Left lobe of liver (tissue), 2 donors: ENCODE results near the gene KCNAB1. TPM values are rescaled to one million over a fixed set of nuclear protein-coding genes. Genes with fewer than 3 reads are reported as not detected.

ENCODE experiments used
- ATAC-seq: fragments of 200-7000 bp; cut with Tn5 transposase; one replicate; pipeline ENCODE4 v1.9.1; 2020; ENCODE audit warnings: mild to moderate bottlenecking, moderate library complexity
- DNase-seq: peaks from one replicate; pipeline ENCODE4 v3.0.0-alpha.2; 2020; ENCODE audit warnings: low spot score
- total RNA-seq: library from RNA; stranded (reverse); gene quantifications from one replicate; pipeline ENCODE4 v1.2.1, GENCODE V29; 2021
- donor health status: DM: no; HTN: no; CAD: no; lungs with moderate emphysema.
- donor health status: DM: no; HTN: yes; CAD: no.

The KCNAB1 gene
- total RNA-seq, 1 donor from 2014 or later, result 0.23 TPM

DNA sequence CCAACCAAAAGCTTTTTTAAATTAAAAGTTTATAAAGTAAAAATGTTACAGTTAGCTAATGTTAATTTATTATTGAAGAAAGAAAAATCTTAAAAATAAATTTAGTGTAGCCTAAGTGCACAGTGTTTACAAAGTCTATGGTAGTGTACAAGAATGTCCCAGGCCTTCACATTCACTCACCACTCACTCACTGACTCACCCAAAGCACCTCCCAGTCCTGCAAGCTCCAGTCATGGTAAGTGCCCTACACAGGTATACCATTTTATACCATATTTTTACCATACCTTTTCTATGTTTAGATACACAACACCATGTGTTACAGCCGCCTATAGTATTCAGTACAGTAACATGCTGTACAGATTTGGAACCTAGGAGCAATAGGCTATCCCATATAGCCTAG is 405.4 kb downstream of the KCNAB1 start:
- no peak for ATAC-seq
- DNase-seq, result no peak

DNA sequence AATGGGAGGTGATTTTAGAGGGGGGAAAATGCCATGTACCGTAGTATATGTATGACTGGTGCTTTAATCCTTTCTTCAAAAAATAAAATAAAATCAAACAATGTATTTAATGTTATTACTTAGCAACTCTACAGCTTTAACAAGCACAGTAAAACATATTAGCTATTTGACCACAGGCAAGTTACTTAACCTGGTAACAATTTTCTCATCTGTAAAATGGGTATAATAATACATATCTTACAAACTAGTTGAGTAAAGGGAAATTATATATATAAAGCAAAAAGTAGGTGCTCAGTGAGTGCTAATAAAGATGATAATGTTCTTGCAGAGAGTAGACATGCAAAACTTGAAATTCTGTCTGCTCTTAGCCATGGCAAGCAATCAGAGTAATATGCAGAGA is 406.7 kb downstream of the KCNAB1 start:
- no peak for ATAC-seq
- DNase-seq, result no peak

DNA sequence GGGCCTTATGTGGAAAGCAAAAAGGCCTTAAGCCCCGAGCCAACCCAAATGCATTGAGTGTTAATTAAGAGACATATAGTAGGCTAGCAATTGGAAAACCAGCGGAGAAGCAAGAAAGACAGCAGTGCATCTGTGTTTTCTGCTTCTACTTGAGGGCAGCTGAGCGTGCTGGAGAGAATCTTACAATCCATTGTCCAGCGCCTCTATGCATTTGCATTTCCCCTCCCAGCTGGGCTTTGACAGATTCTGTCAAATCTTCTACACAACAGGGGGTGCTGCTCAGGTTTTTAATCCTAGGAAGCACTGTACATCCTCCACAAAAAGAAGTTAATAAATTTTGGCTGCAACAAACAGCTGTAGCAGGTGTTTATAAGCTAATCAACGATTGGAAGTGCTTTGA is 410.6 kb downstream of the KCNAB1 start:
- no peak for ATAC-seq
- DNase-seq, result no peak

DNA sequence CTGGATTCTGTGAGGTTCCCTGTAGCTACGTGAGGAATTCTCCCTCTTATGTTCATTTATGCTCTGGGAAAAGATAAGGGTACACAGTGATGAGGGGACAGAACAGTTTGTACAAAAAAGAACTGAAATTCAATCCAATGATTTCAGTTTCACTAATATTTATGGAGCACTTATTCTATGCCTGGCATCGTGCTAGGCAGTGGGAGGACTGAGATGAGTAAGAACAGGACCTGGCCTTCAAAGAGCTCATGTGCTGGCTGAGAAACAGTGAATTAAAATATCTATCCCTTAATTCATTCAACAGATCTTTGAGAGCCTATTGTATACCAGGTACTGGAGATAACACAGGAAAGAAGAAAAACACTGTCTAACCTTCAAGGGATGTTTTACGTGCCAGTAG is 412.4 kb downstream of the KCNAB1 start:
- DNase-seq (no peak), ATAC-seq (no peak)

DNA sequence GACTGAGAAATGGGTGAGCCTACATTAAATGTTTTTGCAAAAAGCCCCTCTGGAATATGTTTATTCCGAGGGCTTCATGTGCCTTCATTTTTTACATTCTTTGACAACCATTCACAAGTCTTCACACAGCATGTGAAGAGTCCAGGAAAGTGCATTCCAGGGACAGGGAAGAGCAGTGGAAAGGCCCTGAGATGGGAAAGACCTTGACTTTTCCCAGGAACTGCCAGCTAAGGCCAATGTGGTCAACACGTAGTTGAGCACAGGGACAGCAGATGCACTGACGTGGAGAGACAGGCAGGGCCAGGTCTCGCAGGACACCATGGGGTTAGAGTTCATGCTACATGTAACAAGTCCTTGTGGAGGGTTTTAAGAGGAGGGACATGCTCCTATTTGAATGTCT is 412.8 kb downstream of the KCNAB1 start:
- DNase-seq, result no peak
- ATAC-seq, result no peak

DNA sequence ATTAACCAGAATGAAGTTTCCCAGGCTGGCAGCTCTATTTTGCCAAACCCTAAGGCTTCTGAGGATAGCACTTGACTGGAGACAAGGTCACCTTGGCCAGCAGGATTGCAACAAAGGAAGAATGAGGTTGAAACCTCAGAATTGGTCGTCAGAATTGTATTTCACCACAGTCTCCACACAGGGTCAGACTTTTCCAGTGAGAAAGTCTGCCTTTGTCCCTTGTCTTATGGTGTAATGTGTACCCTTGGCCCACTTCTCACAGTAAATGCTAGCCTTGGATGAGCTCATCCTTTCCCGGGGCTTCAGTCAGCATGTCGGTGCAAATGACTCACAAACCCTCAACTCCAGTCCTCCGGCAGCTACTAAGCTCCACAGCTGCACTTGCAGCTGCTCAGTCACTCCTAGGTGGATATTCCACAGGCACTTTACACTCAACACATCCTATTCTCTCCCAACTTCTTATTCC is 414.8 kb downstream of the KCNAB1 start:
- peak; percentile 49 for DNase-seq
- peak; percentile 92 for ATAC-seq

DNA sequence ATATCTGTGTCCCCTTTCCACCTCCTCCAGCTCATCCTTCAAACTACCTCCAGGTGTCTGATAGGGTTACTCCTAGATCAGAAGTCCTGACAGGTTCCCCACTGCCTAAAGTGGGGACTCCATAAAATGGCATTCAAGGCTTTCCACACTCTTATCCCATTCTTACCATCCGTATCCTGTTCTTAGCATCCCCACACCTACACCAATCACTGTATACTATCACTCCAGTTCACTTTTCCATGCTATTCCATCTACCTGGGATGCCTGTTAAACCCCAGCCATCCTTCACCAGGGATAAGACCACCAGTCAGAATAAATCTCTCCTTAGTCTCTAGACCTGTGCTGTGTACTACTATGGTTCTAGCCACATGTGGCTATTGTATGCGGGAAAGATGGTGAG is 415.4 kb downstream of the KCNAB1 start:
- DNase-seq (no peak), ATAC-seq (peak; percentile 8)

DNA sequence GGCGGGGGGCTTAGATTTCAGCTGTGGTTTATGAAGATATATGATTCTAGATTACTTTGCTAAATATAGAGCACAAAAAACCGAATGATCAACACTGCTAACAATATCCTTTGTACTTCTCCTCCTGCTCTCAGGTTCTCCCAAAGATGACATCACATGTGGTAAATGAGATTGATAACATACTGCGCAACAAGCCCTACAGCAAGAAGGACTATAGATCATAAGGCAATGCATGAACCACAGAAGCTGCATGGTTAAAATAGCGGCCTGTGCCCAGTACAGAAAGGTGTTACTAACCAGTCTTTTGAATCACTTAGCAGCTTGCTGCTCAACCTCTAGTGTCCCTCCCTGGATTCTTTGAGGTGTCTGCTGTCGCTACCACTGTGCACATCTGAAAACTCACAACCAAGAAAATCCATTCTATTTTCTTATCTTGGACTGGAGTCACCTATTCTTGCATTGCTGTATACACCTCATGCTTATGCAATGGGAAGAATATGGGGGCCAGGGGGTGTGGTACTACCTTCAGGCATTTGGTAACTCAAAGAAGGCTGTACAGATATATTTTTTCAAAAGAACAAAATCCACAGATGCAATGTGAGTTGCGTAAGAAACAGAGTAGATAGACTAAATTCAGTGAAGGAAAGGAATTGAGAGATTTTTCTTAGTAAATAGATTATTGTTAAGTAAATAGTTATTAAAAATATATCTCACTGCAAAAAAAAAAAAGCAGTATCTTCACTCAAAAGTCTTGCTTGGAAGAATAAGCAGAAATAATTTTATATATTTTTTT is 416.3 kb downstream of the KCNAB1 start:
- ATAC-seq (no peak), DNase-seq (no peak)

DNA sequence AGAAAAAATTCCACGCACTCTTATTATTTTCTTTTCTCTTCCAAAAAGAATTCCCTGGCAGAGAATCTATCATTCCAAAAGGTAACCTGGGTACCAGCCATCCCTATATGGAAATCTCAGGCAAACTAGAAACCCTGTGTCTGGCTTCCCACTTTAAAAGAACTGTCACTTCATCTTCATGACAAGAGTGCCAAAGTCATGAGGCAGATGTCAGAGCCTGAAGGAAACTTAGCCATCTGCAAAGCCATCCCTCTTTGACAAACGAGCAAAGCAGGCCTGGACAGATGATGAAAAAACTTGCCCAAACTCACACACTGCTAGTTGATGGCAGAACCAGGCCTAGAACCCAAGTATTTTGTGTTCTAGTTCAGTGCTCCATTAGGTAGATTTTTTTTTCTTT is 418.7 kb downstream of the KCNAB1 start:
- ATAC-seq (no peak), DNase-seq (no peak)

DNA sequence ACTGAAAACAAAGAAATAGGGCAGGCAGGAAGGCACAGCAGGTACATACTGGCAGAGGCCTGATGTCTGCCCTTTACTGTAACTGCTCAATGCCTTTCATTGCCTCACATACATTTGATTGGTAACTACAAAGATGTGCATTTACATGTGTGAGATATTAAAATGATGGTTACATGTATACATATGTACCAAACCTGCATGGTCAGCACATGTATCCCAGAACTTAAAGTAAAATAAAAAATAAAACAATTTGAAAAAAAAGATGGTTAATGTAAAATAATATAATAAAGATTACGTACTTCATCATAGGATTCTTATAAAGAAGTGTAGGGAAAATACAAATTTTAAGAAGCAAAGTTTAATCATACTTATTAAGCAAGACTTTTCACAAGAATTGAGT is 419.4 kb downstream of the KCNAB1 start:
- ATAC-seq, result no peak
- no peak for DNase-seq

DNA sequence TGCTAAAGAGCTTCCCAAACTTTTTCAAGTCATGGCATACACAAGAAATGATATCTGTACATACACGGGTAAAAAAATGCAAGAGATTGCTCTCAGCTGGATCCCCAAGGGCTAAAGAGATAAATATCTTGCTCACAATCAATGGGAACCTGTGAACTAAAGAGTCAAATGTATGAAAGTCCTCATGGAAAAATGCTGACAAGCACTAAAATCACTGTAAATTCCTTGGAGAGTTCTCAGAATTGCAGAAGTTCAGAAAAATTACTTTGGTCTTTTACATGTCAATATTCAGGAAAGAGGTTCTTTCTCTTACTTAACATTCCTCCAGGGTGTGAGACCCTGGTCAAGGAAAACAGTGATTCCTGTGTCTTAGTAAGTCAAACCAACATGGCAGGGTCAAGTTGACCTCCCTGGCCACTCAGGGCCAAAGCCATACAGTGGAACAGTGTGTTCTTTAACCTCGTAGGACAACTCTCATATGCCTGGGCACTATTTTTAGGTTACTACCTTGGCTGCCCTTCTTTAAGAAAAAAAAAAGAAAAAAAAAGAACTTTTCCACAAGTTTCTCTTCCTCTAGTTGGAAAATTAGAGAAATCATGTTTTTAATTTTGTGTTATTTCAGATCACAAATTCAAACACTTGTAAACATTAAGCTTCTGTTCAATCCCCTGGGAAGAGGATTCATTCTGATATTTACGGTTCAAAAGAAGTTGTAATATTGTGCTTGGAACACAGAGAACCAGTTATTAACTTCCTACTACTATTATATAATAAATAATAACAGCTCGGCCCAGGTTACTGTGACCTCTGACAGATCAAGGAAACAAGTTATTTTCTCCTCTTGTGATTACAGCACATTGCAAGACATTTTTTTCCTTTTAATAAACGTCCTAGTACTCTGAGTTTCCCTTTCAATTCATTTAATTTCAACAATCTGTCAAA is 422.0 kb downstream of the KCNAB1 start:
- ATAC-seq (no peak), DNase-seq (no peak)

DNA sequence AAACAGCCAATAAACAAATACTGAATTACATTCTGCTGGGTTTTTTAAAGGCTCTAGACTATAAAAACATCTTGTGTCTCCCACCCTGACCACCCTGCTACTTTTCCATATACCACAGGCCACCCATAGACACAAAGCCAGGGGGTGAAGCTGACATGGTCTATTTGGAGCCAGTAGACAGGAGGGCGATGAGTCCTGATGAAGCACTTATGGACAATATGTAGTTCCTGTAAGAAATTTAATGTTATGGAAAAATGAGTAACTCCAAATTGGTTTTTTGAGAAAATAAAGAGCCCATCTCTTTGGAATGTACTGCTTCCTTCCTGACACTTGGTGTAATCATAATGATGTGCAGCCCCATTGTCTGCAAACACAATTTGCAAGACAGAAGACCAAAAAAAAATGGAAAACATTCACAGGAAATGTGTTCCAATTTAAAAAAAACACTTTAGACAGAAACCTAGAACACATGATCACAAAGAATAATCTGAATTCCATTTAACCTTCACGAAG is 422.7 kb downstream of the KCNAB1 start:
- ATAC-seq, result no peak

DNA sequence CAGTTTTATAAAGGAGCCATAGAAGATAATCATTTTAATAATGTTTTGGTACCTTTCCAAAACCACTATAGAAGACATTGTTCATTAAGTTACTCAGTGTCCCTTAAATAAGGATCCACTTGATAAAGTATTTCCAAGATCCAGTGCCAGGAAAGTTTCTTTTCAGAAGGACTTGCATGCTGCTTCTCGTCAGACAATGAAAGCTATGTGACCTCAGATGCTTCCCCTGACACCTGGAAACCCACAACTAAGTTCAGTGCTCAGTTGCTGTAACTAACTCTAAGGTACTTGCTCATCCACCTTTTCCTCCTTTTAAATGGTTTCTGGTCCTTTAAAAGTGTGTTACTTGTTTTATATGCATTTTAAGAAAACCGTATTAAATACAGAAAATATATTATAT is 427.3 kb downstream of the KCNAB1 start:
- ATAC-seq, result no peak
- DNase-seq, result no peak

More for the DNA sequence above, 422.7 kb downstream of the KCNAB1 start:
- DNase-seq, result no peak

DNA sequence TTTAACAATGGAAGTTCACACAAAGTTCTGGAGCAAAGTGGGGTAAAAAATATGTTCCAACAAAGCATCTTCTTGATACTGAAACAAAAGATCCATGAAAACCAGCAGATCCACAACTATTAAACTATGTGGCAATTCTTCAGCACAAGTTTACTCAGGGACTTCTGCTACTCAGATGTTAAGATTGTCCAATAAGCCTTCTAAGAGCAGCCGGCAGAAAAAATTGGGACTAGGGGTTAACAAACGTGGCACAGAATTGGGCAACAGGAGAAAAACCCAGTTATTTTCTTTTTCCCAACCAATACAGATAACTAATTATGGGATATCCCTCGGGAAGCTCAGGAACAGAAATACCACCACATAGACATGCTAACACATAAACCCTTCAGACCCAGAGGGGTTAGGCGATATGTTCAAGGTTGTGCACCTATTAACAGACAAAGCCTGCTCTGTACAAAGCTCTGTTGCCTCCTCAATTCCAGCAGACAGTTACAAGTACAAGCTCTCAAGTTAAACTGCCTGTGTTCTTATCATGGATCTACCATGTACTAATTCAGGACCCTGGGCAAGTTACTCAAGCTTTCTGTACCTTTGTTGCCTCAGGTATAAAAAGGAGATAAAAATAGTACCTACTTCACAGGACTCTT is 427.8 kb downstream of the KCNAB1 start:
- DNase-seq (no peak), ATAC-seq (no peak)

DNA sequence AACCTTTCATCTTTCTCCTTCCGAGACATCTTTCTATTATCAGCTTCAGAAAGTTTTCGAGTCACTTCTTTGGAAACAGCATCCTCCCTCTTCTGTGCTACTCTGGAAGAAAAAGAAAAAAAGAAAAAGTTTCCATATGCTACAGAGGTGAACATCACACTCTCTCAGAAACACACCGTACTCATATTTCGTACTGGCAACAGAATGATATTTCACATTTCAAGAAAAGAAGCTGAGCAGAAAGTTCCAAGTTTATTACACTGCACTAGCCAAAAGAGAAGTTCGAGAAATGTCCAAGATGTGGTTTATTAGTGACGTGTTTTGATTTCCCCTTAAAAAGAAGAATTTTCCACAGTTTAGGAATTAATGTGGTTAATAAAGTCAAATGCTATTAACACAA is 428.5 kb downstream of the KCNAB1 start:
- DNase-seq (no peak), ATAC-seq (no peak)

DNA sequence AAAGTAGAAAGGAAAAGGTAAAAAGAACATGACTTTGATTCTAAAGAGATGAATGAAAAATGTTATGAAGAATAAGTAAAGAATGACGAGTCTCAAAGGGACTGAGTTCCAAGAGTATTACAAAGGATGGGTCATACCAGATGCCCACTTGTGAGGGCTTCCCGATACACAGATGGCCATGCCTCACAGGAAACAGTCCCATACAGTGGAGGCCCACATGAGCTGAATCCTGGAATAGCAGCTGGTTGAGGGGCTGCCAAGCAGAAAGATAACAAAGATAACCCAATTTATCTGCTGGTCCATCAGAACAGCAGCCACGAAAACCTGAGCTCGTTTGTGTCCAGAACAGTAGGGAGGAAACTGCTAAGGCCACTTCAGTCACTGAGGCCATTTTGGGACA is 430.9 kb downstream of the KCNAB1 start:
- DNase-seq (no peak), ATAC-seq (no peak)

DNA sequence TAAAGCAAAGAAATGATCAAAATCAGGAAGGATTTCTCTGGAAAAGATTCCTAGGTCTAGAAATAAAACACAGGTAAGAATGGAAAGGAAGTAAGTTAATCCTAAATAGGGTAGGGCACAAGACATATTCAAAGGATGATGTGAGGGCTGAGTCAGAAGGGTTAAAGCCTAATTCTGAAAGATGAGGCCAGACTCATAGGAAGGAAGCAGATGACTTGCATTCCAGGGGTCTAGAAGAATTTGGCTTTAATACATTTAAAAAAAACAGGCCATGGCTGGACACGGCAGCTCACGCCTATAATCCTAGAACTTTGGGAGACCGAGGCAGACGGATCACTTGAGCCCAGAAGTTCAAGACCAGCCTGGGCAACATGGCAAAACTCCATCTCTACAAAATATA is 431.4 kb downstream of the KCNAB1 start:
- DNase-seq (no peak), ATAC-seq (no peak)

DNA sequence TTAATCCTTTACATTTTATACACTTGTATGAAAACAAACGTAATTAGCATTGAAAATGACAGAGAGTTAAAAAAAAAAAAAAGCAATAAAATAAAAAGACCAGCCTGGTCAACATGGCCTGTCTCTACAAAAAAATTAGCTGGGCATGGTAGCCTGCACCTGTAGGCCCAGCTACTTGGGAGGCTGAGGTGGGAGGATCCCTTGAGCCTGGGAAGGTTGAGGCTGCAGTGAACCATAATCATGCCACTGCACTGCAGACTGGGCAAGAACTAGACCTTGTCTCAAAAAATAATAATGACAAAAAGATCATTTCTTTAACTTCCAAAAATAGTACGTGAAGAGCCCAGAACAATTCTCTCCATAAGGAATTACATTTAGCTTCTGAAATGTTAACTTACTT is 432.6 kb downstream of the KCNAB1 start:
- no peak for ATAC-seq

DNA sequence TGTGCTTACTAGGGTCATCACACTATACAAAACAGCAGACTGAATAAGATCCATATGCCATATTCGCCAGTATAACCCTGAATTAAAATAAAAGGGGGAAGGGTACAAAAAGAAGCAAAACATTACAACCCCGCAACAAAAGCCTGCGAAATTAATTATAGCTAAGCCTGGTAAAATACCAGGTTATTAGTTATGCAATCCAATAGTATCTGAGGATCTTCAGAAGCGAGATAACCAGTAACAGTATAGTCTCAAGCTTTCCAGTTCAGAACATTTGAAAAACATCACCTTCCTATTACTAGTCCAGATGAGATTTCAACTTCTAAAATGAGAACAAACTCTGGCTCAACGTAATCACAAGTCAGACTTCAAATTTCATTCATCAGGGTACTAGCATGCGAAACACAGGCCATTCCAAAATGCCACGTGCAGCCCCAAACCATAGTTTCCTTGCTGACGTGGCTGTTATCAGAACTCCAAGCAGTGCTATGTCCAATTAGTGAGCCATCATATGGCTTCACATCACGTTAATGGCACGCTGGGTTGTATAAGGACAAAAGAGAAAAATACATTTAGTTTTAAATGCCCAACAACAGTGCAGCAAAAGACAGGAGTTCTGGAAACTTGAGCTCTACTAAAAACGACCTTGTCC is 433.5 kb downstream of the KCNAB1 start:
- no peak for ATAC-seq
- no peak for DNase-seq

More for the DNA sequence above, 432.6 kb downstream of the KCNAB1 start:
- DNase-seq, result no peak

DNA sequence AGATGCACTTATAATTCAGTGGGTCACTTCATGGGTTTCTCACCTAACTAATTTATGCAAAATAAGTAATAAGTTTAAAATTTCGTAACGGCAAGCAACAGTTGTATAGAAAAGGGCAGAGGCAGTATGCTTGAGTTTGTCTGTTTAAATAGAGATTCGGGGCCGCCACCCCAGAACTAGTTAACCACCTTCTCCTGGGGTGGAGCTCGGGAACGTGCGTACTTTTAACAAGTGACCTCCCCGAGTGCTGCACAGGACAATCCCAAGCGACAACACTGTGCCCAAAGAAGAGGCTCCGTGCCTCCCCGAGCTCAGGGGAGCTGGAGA is 434.1 kb downstream of the KCNAB1 start:
- DNase-seq (no peak), ATAC-seq (peak; percentile 49)
